DOHH2 (cell line): ENCODE results near the gene BCL2L13.

ENCODE experiments used
- H3F3A ChIP-seq: fragments of 200-600 bp; sonication (generic), shearing (Covaris generic); 2 replicates; pipeline ENCODE4 v1.6.0; 2016; ENCODE audit warnings: antibody characterized with exemption, mild to moderate bottlenecking; ENCODE audit not compliant: control insufficient read depth, insufficient read depth
- H3K27ac ChIP-seq: fragments of 200-600 bp; sonication (generic); 2 replicates; pipeline ENCODE4 v1.5.1; 2014; ENCODE audit warnings: low read depth, mild to moderate bottlenecking, low read length, moderate library complexity
- H3K27me3 ChIP-seq: fragments of 200-600 bp; sonication (generic); 2 replicates; pipeline ENCODE4 v1.6.1; 2014; ENCODE audit warnings: mild to moderate bottlenecking, low read length, mixed read lengths; ENCODE audit not compliant: control insufficient read depth
- H3K36me3 ChIP-seq: fragments of 200-600 bp; sonication (generic); 2 replicates; pipeline ENCODE4 v1.6.1; 2014; ENCODE audit warnings: mild to moderate bottlenecking, low read length, moderate library complexity, mixed read lengths; ENCODE audit not compliant: control insufficient read depth
- H3K4me1 ChIP-seq: fragments of 200-600 bp; sonication (generic); 2 replicates; pipeline ENCODE4 v1.6.1; 2014; ENCODE audit warnings: mild to moderate bottlenecking, low read length, mixed read lengths; ENCODE audit not compliant: control insufficient read depth
- H3K4me2 ChIP-seq: fragments of 200-600 bp; sonication (generic); 2 replicates; pipeline ENCODE4 v1.6.0; 2014; ENCODE audit warnings: mild to moderate bottlenecking, low read length, moderate library complexity
- H3K4me3 ChIP-seq: fragments of 200-600 bp; sonication (generic); 2 replicates; pipeline ENCODE4 v1.5.1; 2014; ENCODE audit warnings: mild to moderate bottlenecking, low read length, mixed read lengths
- H3K79me2 ChIP-seq: fragments of 200-600 bp; sonication (generic); 2 replicates; pipeline ENCODE4 v1.6.1; 2014; ENCODE audit warnings: mild to moderate bottlenecking, low read length, mixed read lengths; ENCODE audit not compliant: control insufficient read depth
- H3K9me2 ChIP-seq: fragments of 200-600 bp; sonication (generic); replicated peaks from 2 replicates; pipeline ENCODE4 v1.6.1; 2014; ENCODE audit warnings: mild to moderate bottlenecking, low read length, mixed read lengths; ENCODE audit not compliant: control insufficient read depth
- H3K9me3 ChIP-seq: fragments of 200-600 bp; sonication (generic); 2 replicates; pipeline ENCODE4 v1.6.1; 2014; ENCODE audit warnings: antibody characterized with exemption, low read length, mixed read lengths; ENCODE audit not compliant: control insufficient read depth, insufficient read depth
- H4K20me1 ChIP-seq: fragments of 200-600 bp; sonication (generic); 2 replicates; pipeline ENCODE4 v1.6.0; 2014; ENCODE audit warnings: low read depth, mild to moderate bottlenecking, antibody characterized with exemption, low read length, moderate library complexity; ENCODE audit not compliant: control insufficient read depth, insufficient read depth
- EZH2phosphoT487 ChIP-seq: fragments of 200-600 bp; sonication (generic); IDR thresholded peaks from 2 replicates; pipeline ENCODE4 v1.6.1; 2017; ENCODE audit warnings: borderline replicate concordance, mild to moderate bottlenecking, antibody characterized with exemption, low read length, moderate library complexity, mixed read lengths
- TF ChIP-seq, protein P1 (sequence below): fragments of 200-600 bp; sonication (generic); IDR thresholded peaks from one replicate; pipeline ENCODE4 v1.5.1; 2014; ENCODE audit warnings: antibody characterized with exemption, mild to moderate bottlenecking, low read depth, low read length; ENCODE audit not compliant: poor library complexity, severe bottlenecking

BCL2L13 gene

DNA sequence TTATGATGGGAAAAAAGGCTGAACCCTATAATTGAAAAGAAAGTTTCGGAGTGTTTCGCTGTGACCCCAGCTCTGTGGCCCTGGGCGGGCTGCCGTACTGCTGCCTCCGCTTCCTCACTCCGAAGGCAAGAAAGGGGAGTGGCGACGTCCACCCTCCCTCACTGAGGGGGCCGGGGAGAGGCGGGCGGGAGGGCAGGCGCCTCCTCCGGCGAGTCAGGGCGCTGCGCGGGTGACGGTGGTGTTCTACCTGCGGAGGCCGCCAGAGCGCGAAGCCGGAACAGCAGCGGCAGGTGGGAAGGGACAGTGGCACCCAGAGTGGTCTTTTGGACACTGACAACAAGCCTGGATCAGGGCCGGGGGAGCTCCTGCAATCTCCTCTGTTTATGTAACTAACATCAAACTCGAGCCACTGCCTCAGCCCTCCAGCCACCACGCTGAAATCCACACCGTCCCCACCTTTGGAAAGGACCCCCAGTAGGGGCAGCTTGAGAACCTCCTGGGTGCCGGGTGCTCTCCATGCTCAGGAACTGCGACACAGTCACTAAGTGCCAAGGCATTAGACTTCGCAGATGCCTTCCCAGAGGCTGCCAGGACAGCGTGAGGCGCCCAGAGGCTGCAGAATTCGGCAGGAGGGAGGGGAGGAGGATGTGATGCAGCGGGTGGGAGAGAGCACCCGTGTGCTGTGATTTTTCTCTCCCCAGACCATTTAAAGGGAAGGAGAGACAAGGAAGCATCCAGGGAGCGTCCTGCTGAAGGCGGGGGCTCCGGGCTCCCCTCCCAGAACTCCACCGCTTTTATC lies 110.2 kb downstream of the BCL2L13 start:
- no peaks in the 10 kb centered on the region for H3K36me3 ChIP-seq
- no peaks in the 10 kb centered on the region for H3F3A ChIP-seq
- no peaks in the 10 kb centered on the region for H3K4me1 ChIP-seq
- H3K9me2 ChIP-seq = no peaks in the 10 kb centered on the region
- no peak overlapping the region for H3K4me3 ChIP-seq
- no peak for TF ChIP-seq EZH2phosphoT487
- H3K27ac ChIP-seq = no peak overlapping the region
- H3K79me2 ChIP-seq = peaks cover 16% of the 10 kb centered on the region
- H3K27me3 ChIP-seq = no peaks in the 10 kb centered on the region
- H3K4me2 ChIP-seq = no peak overlapping the region
- H4K20me1 ChIP-seq = no peaks in the 10 kb centered on the region
- H3K9me3 ChIP-seq = no peaks in the 10 kb centered on the region

DNA sequence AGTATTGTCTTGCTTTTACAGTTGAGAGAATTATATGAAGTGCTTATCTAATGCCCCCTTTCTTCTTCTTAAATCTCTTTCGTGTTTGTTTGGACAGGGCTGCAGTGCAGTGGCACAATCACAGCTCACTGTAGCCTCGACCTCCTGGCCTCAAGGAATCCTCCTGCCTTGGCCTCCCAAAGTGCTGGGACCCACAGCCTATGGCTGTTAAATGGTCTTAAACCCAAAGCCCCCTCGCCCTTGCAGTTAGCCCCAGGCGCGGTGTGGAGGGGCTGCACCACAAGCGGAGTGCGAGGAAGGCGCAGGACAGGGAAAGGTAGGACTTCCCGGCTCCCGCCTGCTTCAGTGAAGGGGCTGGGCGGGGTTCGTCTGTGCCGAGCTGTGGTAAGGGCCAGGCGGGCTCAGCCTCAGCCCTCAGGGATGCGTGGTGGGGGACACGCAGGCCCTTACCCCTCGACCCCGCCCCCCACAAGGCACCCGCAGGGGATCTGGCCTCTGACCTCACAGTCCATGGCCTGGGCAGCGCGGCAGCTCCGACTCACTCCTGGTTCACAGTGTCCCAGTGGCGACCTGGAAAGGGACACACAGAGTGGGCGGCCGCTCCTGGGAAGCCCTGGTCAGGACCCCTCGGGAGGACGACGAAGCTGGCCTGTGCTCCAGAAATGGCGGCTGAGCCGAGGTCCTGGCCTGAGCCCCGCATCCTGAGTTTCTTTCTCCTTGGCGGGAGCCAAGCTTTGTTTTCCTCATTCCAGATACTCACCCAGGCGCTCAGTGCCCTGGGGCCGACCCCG lies 111.2 kb downstream of the BCL2L13 start:
- no peak overlapping the region for H3K4me2 ChIP-seq
- H3K79me2 ChIP-seq = peaks cover 24% of the 10 kb centered on the region
- H3K9me3 ChIP-seq = no peaks in the 10 kb centered on the region
- H3K4me3 ChIP-seq = no peak overlapping the region
- no peak overlapping the region for H3K27ac ChIP-seq
- H3K9me2 ChIP-seq = no peaks in the 10 kb centered on the region
- no peaks in the 10 kb centered on the region for H3K36me3 ChIP-seq
- no peak for TF ChIP-seq EZH2phosphoT487
- TF ChIP-seq, protein P1, sequence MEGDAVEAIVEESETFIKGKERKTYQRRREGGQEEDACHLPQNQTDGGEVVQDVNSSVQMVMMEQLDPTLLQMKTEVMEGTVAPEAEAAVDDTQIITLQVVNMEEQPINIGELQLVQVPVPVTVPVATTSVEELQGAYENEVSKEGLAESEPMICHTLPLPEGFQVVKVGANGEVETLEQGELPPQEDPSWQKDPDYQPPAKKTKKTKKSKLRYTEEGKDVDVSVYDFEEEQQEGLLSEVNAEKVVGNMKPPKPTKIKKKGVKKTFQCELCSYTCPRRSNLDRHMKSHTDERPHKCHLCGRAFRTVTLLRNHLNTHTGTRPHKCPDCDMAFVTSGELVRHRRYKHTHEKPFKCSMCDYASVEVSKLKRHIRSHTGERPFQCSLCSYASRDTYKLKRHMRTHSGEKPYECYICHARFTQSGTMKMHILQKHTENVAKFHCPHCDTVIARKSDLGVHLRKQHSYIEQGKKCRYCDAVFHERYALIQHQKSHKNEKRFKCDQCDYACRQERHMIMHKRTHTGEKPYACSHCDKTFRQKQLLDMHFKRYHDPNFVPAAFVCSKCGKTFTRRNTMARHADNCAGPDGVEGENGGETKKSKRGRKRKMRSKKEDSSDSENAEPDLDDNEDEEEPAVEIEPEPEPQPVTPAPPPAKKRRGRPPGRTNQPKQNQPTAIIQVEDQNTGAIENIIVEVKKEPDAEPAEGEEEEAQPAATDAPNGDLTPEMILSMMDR = no peak
- H3F3A ChIP-seq = no peaks in the 10 kb centered on the region
- H3K27me3 ChIP-seq = no peaks in the 10 kb centered on the region
- no peaks in the 10 kb centered on the region for H3K4me1 ChIP-seq
- no peaks in the 10 kb centered on the region for H4K20me1 ChIP-seq

DNA sequence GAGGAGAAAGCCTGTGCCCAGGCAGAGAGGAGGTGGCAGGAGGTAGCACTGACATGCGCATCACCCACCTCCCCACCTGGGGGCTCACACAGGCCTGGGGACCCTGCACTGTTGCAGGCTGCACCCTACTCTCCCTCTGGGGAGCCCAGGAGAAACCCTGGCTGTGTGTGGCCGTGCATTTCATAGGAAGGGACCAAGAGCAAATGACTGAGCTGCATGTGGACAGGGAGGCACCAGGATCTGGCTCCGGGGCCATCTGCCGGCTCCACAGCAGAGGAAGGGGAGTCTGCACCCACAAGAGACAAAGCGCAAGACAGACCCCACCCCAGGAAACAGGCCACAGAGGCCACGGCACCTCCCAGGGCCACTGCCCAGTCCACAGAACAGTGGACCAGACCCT lies 113.0 kb downstream of the BCL2L13 start:
- no peaks in the 10 kb centered on the region for H3F3A ChIP-seq
- H3K4me3 ChIP-seq = no peak overlapping the region
- H3K27ac ChIP-seq = no peak overlapping the region
- no peak for TF ChIP-seq EZH2phosphoT487
- TF ChIP-seq, protein P1 = no peak
- no peaks in the 10 kb centered on the region for H3K36me3 ChIP-seq
- peaks cover 32% of the 10 kb centered on the region for H3K79me2 ChIP-seq
- no peaks in the 10 kb centered on the region for H3K4me1 ChIP-seq
- no peaks in the 10 kb centered on the region for H3K9me3 ChIP-seq
- no peaks in the 10 kb centered on the region for H3K27me3 ChIP-seq
- H3K4me2 ChIP-seq = no peak overlapping the region
- H3K9me2 ChIP-seq = no peaks in the 10 kb centered on the region
- no peaks in the 10 kb centered on the region for H4K20me1 ChIP-seq
